PFSK-1 (cell line): ENCODE data around the gene PP2D1.

Experiments
- POLR2AphosphoS5 ChIP-seq: IDR thresholded peaks from 2 replicates; pipeline ENCODE4 v1.6.1; 2012; ENCODE audit warnings: low read depth, mild to moderate bottlenecking, control low read depth, low read length, moderate library complexity
- REST ChIP-seq, 2 experiments: IDR thresholded peaks; 2 replicates each; pipeline versions ENCODE4 v1.6.1 to v1.8.0; 2011 to 2012; ENCODE audit warnings: low read depth in 2 of 2, low read length in 2 of 2, control low read depth in 1 of 2, inconsistent platforms in 1 of 2, mild to moderate bottlenecking in 1 of 2, moderate library complexity in 1 of 2; ENCODE audit not compliant: insufficient read depth in 1 of 2
- SIN3A ChIP-seq: IDR thresholded peaks from 2 replicates; pipeline ENCODE4 v1.6.1; 2012; ENCODE audit warnings: mild to moderate bottlenecking, low read length, moderate library complexity, borderline replicate concordance; ENCODE audit not compliant: insufficient read depth
- TAF1 ChIP-seq: IDR thresholded peaks from 2 replicates; pipeline ENCODE4 v1.6.1; 2012; ENCODE audit warnings: low read length, control low read depth, borderline replicate concordance; ENCODE audit not compliant: insufficient read depth

GRCh38 chr3:20047341-20047779 is 35.3 kb upstream of the PP2D1 start:
- TF ChIP-seq POLR2AphosphoS5 (no peak), TAF1 (no peak), REST (IDR thresholded peaks at IDR 0.05; ENCODE audit: insufficient read depth in 1 of 2, low read depth in 2 of 2, low read length in 2 of 2) (no peak), SIN3A (no peak)
